Activated CD4-positive, alpha-beta T cell treated with anti-CD3 and anti-CD28 coated beads, Interleukin-2, amount 50 U/mL, for 48 hours (primary cell): ENCODE results near the gene CHDH.

Experiments used
- DNase-seq, 2 experiments: peaks; one replicate each; pipeline ENCODE4 v3.0.0-alpha.2; 2020

Gene CHDH

DNA sequence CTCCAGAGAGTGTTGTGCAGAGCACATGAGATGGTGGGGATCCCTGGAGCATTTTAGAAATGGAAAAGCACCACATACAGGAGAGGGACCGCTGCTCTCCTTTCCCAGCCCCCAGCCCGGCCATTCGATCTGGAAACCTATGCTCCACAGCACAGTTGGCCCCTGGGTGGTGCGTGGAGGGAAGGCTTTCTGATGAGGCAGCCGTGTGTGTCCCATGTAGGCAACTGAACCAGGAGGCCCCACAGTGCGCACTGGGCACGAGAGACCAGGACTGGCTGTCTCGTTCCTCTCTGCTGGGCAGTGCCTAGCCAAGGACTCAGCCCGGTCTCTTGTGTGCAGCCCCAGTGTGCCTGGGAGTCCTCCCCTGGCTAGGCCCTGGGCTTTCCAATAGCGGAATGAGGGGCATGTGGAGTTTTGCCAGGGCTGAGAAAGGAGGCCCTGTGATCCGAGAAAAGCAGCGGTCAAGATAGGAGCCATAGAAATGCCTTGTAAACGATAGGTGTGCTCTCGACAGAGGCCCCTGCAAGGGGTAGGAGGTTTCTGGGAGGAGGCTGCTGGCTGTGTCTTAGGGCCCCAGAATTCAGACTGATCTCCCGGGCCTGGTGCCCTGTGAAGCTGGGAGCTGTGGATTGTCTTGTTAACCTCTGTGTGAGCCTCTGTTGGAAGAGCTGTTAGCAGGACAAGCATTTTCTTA lies 39.0 kb downstream of the CHDH start:
- DNase-seq = no peak

DNA sequence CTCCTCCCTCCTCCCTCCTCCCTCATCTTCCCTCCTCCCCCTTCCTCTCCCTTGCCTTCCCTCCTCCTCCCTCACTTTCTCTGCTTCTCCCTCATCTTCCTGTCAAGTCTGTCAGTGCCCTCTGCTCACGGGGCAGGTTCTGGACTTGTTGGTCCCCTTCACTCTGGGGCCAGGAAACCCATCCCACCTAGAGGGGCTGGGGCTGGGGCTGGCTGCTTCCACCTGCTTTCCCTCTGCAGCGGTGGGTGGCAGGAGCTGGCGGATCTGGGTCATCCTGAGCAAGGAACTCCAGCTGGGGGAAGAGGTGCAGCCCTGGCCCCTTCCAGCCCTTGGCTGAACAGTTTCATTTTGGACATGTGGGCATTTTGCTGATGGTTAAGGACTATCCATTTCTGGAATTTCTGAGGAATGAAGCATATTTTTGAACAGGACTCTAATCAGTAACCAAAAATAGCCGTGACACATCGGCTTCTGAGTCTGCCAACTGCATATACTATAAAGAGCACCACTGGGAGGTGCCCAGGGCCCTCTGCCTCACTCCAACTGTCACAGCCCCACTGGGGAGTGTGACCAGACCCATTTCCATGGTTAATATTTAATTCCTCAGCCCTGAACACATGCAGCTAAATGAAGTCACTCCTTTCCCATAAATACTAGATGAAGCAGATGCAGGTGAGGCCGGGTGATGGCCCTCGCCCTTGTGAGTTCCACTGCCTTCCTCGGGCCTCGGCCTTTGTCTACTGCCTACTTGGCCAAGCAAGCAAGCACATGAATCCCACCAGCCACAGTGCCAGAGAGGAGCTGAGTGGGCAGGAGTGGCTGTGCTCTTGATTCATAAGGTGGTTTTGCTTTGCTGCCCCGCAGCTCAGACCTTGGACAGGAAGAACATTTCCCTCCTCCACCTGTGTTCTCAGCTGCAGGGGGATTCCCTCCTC lies 39.8 kb downstream of the CHDH start:
- DNase-seq = no peak

DNA sequence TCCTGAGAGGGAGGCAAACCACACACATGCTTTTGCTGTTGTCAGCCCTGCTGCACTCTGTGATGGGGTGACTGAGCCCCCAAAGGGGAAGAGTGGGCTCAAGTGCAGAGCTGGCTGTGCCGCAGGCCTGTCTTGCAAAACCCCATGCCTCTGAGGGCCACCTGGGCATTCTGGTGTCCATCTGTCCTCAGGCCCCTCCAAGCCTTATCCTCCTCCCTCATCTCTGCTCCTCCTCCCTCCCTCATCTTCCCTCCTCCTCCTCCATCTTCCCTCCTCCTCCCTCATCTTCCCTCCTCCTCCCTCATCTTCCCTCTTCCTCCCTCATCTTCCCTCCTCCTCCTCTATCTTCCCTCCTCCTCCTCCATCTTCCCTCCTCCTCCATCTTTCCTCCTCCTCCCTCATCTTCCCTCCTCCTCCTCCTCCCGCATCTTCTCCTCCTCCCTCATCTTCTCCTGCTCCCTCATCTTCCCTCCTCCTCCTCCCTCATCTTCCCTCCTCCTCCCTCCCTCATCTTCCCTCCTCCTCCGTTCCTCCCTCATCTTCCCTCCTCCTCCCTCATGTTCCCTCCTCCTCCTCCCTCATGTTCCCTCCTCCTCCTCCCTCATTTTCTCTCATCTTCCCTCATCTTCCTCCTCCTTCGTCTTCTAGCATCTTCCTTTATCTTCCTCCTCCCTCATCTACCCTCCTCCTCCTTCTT lies 40.6 kb downstream of the CHDH start:
- no peak for DNase-seq

DNA sequence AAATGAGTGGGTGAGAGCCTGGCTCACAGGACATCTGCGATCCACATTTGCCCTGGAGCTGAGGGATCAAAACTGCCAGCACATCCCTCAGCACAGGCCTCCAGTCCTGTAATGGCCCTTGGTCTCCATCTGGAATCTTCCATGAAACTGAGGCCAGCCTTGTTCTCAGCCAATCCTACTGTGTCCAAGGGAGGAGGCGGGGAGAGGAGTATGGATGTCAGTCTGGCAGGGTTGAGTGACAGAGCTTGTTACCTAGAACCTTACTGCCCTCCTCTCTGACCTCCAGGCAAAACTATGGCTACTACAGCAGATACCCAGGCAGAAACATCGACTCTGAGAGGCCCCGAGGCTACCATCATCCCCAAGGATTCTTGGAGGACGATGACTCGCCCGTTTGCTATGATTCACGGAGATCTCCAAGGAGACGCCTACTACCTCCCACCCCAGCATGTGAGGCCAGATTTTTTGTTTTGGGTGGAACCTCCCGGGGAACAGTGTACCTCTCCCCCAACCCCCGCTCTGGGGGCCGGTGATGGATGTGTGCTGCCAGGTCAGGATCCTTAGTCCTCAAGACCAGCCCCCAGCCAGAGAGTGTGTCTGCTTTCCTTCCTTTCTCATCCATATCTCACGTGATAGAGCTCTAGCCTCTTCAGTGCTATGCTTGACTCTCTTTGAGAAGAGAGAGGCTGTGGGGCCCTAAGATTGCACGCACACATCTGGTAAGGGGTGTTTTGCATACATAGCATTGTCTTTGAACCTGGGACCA lies 41.3 kb downstream of the CHDH start:
- DNase-seq = no peak

DNA sequence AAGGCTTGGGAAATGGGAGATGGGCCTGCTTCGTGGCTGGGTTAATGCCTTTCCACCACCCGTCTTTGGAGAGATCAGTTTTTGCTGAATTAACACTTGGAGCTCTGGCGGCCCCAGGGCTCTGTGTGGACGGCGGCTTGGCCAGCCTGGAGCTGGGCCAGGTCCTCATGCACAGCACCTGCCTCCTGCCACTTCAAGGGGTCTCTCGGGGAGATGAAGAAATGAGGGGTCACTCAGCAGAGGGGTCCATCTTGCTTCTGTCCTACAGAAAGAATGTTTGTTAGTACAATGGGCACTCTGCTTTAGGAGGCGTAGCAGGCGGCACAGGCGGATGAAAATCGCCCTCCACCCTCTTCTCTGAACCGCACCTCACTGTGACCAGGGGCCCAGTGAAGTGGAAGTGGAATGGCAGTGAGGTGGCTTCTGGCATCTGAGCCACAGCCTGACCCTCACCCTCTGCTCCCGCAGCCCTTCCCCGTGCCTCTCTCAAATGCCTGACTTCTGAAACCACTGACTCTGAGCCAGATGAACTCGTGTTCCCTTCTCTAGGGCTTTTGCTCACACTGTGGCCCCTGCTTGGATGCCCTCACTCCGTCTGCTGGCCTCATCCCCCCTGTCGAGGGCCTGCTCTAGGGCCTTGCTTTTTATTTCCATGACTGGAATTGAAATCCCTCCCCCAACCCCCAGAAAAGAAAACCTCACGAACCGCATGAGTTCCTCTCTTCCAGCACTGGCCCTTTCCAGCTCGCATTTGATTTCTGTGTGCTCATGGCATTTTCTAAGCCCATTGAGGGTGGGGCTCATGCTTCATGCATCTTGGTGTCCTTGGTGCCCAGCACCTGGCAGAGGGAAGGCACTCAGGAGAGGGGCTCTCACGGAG lies 42.2 kb downstream of the CHDH start:
- DNase-seq = no peak

DNA sequence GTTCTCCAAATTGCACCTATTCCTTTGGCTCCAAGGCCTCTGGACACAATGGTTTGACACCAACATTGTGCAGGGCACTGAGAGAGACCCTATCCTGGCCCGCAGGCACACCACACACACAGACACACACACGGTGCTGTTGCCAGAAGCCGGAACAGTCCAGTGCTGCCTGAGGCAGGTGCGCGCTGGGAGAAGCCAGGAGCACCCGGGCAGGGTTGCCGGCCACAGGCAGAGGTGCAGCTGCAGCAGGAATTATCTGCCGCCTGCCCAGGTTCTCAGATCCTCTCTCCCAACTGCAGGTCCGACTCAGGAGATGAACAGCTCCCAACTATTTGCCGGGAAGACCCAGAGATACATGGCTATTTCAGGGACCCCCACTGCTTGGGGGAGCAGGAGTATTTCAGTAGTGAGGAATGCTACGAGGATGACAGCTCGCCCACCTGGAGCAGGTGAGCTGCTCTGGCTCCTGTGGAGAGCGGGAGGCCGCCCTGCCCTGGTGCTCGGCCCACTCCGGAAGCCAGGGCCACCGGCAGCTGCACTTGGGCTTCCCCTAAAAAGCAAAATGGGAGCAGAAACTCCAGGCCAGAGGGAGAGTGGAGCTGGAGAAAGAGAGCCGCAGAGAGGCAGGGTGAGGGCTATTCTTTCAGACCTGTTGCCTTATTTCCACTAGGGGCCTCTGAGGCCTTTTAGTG lies 42.9 kb downstream of the CHDH start:
- DNase-seq = no peak

DNA sequence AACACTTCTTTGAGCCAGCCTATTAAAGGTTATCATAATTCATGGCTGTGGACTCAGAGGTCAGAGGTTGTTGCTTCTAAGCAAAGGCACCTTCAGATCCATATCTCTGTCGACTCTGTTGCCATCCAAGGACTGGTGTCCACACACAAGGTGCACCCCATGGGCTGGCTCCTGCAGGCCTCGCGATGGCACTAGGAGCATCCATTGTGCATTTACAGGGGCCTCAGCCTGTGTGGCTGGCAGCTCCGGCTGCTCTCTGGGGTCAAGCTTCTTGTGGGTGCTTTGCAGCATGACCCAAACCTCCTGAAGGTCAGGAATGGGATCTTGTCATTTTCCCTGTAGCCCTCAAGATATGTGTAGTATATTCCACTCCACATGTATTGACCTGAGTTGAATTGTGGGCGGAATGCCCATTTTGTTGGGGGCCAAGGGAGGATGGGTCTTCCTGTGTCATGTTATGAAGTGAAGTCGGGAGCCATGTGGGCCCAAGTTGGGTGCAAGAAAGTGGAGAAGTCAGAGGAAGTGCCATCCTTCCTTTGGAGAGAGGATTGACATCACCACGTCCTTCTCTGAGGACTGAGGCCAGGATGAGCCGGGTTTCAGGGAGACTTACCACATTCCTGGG lies 43.9 kb downstream of the CHDH start:
- DNase-seq = no peak

DNA sequence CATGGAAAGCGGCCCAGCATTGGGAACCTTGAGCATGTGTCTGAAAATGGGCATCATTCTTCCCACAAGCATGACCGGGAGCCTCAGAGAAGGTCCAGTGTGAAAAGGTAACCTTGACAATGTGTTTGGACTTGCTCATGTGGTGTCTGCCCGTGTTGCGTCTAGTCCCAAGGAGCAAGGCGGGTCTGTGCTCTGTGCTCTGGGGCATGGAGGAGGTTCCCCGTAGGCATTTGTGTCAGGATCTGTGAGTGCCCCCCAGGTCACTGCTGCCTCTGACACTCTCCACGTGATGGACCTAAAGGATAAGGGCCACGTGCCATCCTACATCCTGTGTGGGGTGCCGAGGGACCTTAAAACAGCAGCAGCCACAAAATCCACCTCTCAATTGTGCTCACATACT lies 44.9 kb downstream of the CHDH start:
- no peak for DNase-seq

DNA sequence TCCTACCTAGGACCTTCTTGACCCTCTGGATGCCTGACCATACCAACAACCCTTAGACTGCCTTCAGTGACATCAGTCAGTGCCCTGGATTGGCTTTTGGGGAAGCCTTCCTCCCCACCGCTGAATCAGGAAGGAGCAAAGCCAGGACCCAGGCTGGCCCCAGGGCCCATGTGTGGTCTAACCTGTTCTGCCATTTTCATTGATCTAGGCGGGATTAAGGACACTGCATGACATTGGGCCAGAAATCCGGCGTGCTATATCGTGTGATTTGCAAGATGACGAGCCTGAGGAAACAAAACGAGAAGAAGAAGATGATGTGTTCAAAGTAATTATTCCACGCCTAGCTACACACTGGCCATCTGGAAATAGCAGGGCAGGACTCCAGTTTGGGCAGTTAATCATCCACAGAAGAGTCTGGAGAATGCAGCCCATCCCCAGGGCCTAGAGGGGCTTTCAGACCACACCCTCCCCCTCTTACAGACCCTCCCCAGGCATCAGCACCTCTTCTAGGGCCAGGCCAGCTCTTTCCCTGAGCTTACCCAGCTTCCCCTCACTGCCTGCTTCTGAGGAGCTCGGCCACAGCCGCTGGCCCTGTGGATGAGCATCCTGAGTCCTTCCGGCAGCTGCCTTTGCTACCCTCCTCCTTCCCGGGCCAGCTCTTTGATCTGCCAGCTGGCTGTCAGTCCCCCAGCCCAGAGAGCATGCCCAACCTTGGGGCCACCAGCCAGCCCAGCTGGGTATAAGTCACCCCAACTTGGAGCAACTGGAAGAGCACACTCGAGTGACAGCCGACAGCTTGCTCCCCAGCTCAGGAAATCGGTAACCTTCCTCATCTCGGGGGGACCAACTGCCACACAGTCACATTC lies 45.9 kb downstream of the CHDH start:
- no peak for DNase-seq

DNA sequence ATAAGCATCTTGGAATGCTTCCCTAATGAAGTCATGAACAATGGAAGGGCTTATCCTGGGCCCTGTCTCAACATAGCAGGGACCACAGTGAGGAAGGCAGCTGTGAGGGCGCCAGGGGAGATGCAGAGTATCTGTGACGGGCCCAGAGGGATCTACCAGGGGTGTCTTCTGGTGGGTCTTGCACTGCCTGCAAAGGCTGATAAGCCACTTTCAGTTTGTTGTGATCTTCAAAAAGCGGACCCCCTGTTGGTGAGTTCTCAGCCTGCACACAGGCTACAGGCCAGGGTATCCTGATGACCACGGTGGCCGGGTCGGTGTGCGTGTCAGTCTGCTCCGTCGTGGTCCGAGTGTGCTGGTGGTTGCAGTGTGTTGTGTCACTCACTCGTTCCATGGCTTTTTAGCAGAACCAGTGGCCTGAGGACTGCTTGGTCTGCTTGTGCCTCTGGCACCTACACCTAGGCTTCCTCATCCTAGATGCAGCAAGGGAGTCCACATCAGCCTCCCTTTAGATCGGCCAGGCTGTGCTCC lies 46.8 kb downstream of the CHDH start:
- DNase-seq = no peak

DNA sequence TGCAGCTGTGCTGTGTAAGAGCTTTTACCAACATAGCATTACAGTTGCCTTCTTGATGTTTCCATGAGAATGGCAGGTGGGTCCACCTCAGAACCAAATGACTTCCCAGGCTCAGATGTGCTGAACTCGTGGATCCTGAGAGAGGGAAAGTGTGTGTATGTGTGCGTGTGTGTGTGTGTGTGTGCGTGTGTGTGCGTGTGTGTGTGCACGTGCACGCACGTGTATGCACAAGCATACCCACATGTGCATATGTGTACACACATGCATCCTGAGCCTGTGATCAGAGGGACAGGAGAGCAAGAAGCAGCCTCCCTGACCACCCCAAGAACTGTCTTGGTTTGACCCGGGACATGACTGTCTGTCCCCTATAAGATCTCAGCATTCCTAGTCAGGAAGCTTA lies 48.1 kb downstream of the CHDH start:
- DNase-seq = no peak

DNA sequence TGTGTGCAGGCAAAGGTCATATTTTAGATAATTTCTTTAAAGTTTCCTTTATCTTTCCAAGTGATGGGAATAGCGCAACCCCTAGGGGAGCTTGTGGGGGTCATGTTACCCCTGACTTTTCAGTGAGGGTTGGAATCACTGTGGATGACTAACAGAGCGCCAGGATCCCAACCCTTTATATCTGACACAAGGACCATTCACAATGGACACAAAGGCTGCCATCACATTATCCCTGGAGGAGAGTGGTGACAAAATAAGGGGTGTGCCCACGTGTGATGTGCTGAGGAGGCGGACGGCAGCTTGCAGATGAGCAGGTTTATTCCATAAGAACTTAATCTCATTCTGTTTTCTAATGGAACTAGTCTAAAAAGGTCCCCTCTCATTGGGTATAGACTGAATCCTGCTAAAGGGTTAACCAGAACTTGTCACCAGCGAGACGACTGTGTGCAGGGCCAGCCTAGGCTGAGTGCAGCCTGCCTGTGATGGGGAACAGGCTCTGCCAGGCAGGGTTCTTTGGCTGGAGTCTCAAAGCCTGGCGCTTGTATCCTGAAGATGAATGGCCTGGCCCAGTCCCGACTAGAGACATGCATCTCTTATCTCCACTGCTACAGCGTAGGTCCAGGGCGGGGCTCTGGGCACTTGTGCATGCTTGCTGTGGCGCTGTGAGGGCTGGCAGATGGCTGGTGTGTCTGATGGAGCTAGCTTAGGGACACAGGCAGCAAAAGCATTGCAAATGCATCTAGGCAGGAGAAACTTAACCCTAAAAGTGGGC lies 50.2 kb downstream of the CHDH start:
- DNase-seq = no peak

DNA sequence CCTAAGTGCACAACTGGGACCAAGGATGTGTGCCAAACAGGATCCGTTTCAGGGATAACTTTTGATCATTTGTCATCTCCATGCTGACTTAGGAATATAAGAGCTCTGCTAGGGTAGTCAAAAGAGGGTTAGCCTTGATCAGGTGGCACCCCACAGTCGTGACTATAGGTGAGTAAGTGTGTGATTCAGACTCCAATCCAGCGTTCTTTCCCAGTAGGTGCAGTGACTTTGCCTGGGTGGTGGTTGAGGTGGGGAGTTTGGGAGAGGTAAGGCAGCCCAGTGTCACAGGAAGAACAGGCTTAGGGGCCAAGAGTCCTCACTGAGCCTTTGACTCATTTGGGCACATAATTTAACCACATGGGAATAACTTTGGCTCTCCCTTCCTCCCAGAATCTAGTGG lies 51.0 kb downstream of the CHDH start:
- DNase-seq = no peak

DNA sequence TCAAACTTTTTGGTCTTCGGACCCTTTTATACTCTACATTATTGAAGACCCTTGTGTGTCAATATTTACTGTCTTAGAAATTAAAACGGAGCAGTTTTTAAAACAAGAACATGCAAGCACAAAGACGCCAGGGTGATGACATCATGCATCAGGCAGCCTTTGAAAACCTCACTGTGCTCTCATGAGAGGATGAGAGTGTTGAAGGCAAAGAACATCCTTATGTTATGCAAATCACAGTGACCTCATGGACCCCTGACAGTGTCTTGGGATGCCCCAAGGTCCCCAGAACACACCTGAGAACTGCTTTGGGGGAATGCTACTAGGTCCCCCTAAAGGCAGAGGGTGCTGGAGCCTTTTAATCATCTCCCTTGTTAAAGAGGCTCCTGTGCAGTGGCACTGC lies 51.6 kb downstream of the CHDH start:
- no peak for DNase-seq

DNA sequence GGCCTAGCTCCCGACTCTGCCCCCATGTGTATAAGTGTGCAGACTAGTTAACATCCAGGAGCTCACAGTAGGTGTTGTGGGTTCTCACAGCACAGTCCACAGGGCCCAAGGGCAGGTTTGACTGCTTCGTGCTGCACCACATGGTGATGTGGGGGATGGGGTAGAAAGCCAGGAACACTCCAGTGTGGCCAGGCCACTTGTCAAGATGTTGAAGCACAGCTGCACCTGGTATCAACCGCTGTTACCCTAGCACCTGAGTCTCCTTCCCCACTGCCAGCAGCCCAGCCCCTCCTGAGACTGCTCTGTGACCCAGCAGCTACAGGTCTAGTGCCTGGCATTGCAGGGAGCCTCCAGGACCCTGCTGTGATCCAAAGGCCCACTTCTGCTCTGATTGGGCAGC lies 53.4 kb downstream of the CHDH start:
- DNase-seq = no peak

DNA sequence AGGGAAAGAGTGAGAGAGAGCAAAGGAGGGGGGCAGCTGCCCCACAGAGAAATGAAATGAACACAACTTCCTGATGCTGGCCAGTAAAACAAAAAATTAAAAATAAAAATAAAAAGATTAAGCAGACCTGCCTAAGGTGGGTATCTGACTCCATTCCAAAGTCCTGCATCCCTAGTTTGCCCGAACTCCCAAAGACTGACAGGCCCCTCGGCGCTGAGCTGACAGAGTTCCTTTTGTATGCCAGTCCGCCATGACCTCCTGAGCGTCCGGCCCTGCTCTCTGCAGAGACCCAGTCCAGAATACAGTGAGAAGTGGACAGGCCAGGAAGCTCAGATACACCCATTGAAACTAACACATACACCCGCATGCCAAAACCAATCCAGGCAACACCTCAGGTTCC lies 54.9 kb downstream of the CHDH start:
- DNase-seq = no peak

DNA sequence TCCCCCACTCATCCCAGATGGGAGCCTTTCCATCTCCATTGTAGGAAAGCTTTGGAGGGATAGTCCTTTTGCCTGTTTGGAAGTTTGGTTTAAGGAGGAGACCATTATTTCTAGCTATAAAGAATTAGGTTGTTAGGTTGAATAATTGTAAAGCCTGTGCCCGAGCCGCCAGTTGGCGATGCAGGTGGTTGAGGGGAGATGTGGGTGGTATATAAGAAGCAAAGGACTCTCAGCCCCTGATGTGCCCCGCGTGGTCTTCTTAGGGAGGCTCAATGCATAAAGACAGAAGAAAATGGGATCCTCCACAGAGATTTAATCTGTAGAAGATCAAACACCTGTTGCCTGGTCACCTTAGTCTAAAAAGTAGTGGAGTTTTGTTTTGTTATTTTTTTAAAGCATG lies 55.7 kb downstream of the CHDH start:
- no peak for DNase-seq

DNA sequence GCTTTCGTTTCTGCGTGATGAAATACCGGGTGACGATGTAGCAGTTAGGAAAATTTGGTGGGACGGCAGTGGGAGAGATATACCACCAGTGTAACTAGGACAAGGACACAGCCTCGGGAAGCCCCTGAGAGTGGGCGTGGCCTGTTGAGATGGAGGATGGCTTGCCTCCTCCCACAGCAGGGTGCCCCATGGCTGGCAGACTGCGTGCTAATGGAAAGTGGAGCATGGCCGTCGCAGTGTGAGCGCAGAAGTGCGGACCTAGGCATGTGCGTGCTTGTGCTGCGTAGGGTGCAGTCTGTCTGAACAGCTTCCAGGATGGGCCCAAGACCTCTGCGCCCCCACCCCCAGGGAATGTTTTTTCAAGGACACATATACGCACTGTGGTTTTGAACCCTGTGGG lies 56.8 kb downstream of the CHDH start:
- DNase-seq = no peak

DNA sequence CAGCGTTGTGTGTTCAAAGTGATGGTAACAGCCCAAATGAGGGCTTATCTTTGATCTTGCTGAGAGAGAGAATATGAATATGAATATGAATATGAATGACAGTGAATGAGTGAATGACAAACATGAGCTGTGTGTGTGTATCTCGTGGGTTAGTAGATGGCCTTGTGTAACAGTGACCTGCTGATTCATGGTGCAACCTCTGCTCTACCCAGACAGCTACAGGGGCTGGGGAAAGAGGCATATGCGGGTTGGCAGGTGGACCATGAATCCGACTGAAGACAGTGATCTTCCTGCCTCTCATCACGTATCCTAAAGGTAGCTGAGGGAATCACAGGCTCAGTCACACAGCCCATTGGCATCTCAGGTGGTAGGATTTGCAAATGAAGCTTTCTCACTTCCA lies 58.2 kb downstream of the CHDH start:
- DNase-seq = no peak
